ENCODE data around the gene CLDN12.

DNA sequence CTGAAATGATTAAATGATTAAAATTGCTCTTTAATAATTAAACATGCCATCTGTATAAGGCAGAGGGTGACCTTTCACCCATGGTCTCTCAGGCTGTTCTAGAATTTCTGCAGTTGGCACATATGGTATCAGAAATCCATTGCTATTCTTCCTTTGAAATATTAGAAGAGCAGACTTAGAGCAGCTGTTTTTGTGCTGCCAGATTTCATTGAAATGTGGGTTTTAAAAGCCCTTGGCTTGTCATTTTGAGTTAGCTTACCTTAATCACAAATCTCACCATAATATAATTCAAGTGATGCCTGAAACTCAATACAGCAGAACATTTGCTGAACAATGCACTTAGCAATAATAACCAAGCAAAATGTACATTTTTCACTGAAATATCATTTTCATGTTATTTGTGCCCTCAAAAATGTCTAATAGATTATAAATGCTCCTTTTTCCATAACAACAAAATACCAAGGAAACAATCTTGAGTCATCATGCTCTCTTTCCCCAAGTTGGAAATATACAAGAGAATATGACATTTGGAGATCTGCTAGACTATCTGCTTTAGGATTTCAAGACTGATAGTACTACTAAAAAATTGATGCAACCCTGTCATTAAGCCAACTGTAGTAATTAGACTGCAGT is 50.1 kb downstream of the CLDN12 start:
- TF ChIP-seq STAT1 (IDR thresholded peaks at IDR 0.05; ENCODE audit: unreplicated experiment) (no peak), NANOG (IDR thresholded peaks at IDR 0.05; ENCODE audit: borderline replicate concordance) (no peak), EZH2phosphoT487 (IDR thresholded peaks at IDR 0.05; ENCODE audit: unreplicated experiment) (no peak)
- TF ChIP-seq, protein P1, sequence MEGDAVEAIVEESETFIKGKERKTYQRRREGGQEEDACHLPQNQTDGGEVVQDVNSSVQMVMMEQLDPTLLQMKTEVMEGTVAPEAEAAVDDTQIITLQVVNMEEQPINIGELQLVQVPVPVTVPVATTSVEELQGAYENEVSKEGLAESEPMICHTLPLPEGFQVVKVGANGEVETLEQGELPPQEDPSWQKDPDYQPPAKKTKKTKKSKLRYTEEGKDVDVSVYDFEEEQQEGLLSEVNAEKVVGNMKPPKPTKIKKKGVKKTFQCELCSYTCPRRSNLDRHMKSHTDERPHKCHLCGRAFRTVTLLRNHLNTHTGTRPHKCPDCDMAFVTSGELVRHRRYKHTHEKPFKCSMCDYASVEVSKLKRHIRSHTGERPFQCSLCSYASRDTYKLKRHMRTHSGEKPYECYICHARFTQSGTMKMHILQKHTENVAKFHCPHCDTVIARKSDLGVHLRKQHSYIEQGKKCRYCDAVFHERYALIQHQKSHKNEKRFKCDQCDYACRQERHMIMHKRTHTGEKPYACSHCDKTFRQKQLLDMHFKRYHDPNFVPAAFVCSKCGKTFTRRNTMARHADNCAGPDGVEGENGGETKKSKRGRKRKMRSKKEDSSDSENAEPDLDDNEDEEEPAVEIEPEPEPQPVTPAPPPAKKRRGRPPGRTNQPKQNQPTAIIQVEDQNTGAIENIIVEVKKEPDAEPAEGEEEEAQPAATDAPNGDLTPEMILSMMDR (conservative IDR thresholded peaks at IDR 0.05; ENCODE audit: low read depth in 2 of 2), result no peak
- TF ChIP-seq, protein P2, sequence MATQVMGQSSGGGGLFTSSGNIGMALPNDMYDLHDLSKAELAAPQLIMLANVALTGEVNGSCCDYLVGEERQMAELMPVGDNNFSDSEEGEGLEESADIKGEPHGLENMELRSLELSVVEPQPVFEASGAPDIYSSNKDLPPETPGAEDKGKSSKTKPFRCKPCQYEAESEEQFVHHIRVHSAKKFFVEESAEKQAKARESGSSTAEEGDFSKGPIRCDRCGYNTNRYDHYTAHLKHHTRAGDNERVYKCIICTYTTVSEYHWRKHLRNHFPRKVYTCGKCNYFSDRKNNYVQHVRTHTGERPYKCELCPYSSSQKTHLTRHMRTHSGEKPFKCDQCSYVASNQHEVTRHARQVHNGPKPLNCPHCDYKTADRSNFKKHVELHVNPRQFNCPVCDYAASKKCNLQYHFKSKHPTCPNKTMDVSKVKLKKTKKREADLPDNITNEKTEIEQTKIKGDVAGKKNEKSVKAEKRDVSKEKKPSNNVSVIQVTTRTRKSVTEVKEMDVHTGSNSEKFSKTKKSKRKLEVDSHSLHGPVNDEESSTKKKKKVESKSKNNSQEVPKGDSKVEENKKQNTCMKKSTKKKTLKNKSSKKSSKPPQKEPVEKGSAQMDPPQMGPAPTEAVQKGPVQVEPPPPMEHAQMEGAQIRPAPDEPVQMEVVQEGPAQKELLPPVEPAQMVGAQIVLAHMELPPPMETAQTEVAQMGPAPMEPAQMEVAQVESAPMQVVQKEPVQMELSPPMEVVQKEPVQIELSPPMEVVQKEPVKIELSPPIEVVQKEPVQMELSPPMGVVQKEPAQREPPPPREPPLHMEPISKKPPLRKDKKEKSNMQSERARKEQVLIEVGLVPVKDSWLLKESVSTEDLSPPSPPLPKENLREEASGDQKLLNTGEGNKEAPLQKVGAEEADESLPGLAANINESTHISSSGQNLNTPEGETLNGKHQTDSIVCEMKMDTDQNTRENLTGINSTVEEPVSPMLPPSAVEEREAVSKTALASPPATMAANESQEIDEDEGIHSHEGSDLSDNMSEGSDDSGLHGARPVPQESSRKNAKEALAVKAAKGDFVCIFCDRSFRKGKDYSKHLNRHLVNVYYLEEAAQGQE (IDR thresholded peaks at IDR 0.05; ENCODE audit: unreplicated experiment), result no peak
- TF ChIP-seq, protein P3, sequence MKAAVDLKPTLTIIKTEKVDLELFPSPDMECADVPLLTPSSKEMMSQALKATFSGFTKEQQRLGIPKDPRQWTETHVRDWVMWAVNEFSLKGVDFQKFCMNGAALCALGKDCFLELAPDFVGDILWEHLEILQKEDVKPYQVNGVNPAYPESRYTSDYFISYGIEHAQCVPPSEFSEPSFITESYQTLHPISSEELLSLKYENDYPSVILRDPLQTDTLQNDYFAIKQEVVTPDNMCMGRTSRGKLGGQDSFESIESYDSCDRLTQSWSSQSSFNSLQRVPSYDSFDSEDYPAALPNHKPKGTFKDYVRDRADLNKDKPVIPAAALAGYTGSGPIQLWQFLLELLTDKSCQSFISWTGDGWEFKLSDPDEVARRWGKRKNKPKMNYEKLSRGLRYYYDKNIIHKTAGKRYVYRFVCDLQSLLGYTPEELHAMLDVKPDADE (IDR thresholded peaks at IDR 0.05), result no peak

Data from GM23338 (cell line).